Activated CD4-positive, alpha-beta T cell treated with anti-CD3 and anti-CD28 coated beads for 24 hours (primary cell): ENCODE measurements around the gene CEBPZOS.

Source experiments
- DNase-seq, 2 donors: peaks; one replicate each; pipeline ENCODE4 v3.0.0-alpha.2; 2020; ENCODE audit warnings: low read depth in 2 of 2

Gene CEBPZOS

GRCh38 chr2:37196320-37197195 is at the start of gene CEBPZOS:
TSS of gene CEBPZOS (plus strand) at chr2:37196496. CDS start at chr2:37199705, 3,209 bp downstream.
- DNase-seq, result peak; percentile 82 to 88

GRCh38 chr2:37148325-37148724 is 48.0 kb upstream of the CEBPZOS start:
- DNase-seq, result no peak

GRCh38 chr2:37149626-37150322 is 46.5 kb upstream of the CEBPZOS start:
- DNase-seq, result no peak

GRCh38 chr2:37153224-37153623 is 43.1 kb upstream of the CEBPZOS start:
- DNase-seq, result no peak

GRCh38 chr2:37154785-37155184 is 41.5 kb upstream of the CEBPZOS start:
- DNase-seq, result no peak

GRCh38 chr2:37156071-37156856 is 40.0 kb upstream of the CEBPZOS start:
- DNase-seq, result peak in 1 of 2 donors; percentile 15

GRCh38 chr2:37156857-37157714 is 39.2 kb upstream of the CEBPZOS start, which contains the start of gene EIF2AK2:
TSS of gene EIF2AK2 (minus strand) at chr2:37156980. CDS start at chr2:37147806, 9,174 bp downstream.
- DNase-seq, result peak; percentile 35 to 68

GRCh38 chr2:37164757-37165156 is 31.5 kb upstream of the CEBPZOS start:
- no peak for DNase-seq

- no peak for DNase-seq
These were observed 28.6 kb upstream of the CEBPZOS start for GRCh38 chr2:37167636-37168180.

GRCh38 chr2:37168217-37168981 is 27.9 kb upstream of the CEBPZOS start:
- no peak for DNase-seq

- no peak for DNase-seq
These were observed 24.7 kb upstream of the CEBPZOS start for GRCh38 chr2:37171624-37171950.

GRCh38 chr2:37173741-37174140 is 22.6 kb upstream of the CEBPZOS start:
- DNase-seq, result no peak

- no peak for DNase-seq
These were observed 16.2 kb upstream of the CEBPZOS start for GRCh38 chr2:37180006-37180639.

- DNase-seq, result no peak
These were observed 15.7 kb upstream of the CEBPZOS start for GRCh38 chr2:37180640-37181039.

- DNase-seq, result no peak
These were observed 14.3 kb upstream of the CEBPZOS start for GRCh38 chr2:37181726-37182684.

GRCh38 chr2:37188570-37188969 is 7.7 kb upstream of the CEBPZOS start, which contains the start of gene SULT6B1:
TSS of gene SULT6B1 (minus strand) at chr2:37188670. CDS start at chr2:37188640, 30 bp downstream.
- no peak for DNase-seq

- no peak for DNase-seq
These were observed 6.7 kb upstream of the CEBPZOS start for GRCh38 chr2:37189452-37190153.

- no peak for DNase-seq
These were observed 6.0 kb upstream of the CEBPZOS start for GRCh38 chr2:37190290-37190689.
